ENCODE measurements around the gene HSP90AA1. TPM values are rescaled to one million over a fixed set of nuclear protein-coding genes. Genes with fewer than 3 reads are reported as not detected.

The HSP90AA1 gene
- total and polyA plus RNA-seq, 2 donors = 242 to 287 TPM

GRCh38 chr14:102050625-102051024 is 36.2 kb downstream of the HSP90AA1 start:
- no peak for DNase-seq (ENCODE audit: extremely low spot score)
- Histone ChIP-seq H3K27ac (ENCODE audit: low read depth) (no peak overlapping the region), H3K4me3 (ENCODE audit: low read depth, low read length) (no peak overlapping the region), H3K36me3 (ENCODE audit: insufficient read depth) (peaks cover 5% of the 10 kb centered on the region), H3K4me1 (ENCODE audit: insufficient read depth) (no peaks in the 10 kb centered on the region)
- 39% methylated on average over 11 of the region's 11 CpGs for WGBS

GRCh38 chr14:102050026-102050405 is 36.8 kb downstream of the HSP90AA1 start:
- DNase-seq (ENCODE audit: extremely low spot score) = no peak
- peaks cover 5% of the 10 kb centered on the region for H3K36me3 ChIP-seq (ENCODE audit: insufficient read depth)
- H3K4me1 ChIP-seq (ENCODE audit: insufficient read depth) = no peaks in the 10 kb centered on the region
- WGBS = 87% methylated on average over 12 of the region's 12 CpGs
- H3K27ac ChIP-seq (ENCODE audit: low read depth) = no peak overlapping the region
- no peak overlapping the region for H3K4me3 ChIP-seq (ENCODE audit: low read depth, low read length)

GRCh38 chr14:102049258-102050025 is 37.4 kb downstream of the HSP90AA1 start:
- Histone ChIP-seq H3K4me3 (ENCODE audit: low read depth, low read length) (no peak overlapping the region), H3K27ac (ENCODE audit: low read depth) (no peak overlapping the region), H3K4me1 (ENCODE audit: insufficient read depth) (no peaks in the 10 kb centered on the region), H3K36me3 (ENCODE audit: insufficient read depth) (peaks cover 7% of the 10 kb centered on the region)
- WGBS = 76% methylated on average over 25 of the region's 25 CpGs
- DNase-seq (ENCODE audit: extremely low spot score) = no peak

GRCh38 chr14:102047808-102048540 is 38.9 kb downstream of the HSP90AA1 start:
- no peak for DNase-seq (ENCODE audit: extremely low spot score)
- 92% methylated on average over 33 of the region's 33 CpGs for WGBS
- Histone ChIP-seq H3K27ac (ENCODE audit: low read depth) (no peak overlapping the region), H3K4me3 (ENCODE audit: low read depth, low read length) (no peak overlapping the region), H3K4me1 (ENCODE audit: insufficient read depth) (no peaks in the 10 kb centered on the region), H3K36me3 (ENCODE audit: insufficient read depth) (peaks cover 11% of the 10 kb centered on the region)

GRCh38 chr14:102046337-102047278 is 40.2 kb downstream of the HSP90AA1 start:
- Histone ChIP-seq H3K27ac (ENCODE audit: low read depth) (no peak overlapping the region), H3K4me1 (ENCODE audit: insufficient read depth) (no peaks in the 10 kb centered on the region), H3K4me3 (ENCODE audit: low read depth, low read length) (no peak overlapping the region), H3K36me3 (ENCODE audit: insufficient read depth) (peaks cover 14% of the 10 kb centered on the region)
- DNase-seq (ENCODE audit: extremely low spot score) = peak; percentile 32
- 41% methylated on average over 23 of the region's 23 CpGs for WGBS

GRCh38 chr14:102044566-102044965 is 42.3 kb downstream of the HSP90AA1 start:
- Histone ChIP-seq H3K4me3 (ENCODE audit: low read depth, low read length) (no peak overlapping the region), H3K27ac (ENCODE audit: low read depth) (no peak overlapping the region), H3K4me1 (ENCODE audit: insufficient read depth) (no peaks in the 10 kb centered on the region), H3K36me3 (ENCODE audit: insufficient read depth) (peaks cover 12% of the 10 kb centered on the region)
- no peak for DNase-seq (ENCODE audit: extremely low spot score)
- WGBS = 83% methylated on average over 13 of the region's 13 CpGs

- Histone ChIP-seq H3K4me1 (ENCODE audit: insufficient read depth) (no peaks in the 10 kb centered on the region), H3K4me3 (ENCODE audit: low read depth, low read length) (no peak overlapping the region), H3K27ac (ENCODE audit: low read depth) (no peak overlapping the region), H3K36me3 (ENCODE audit: insufficient read depth) (peaks cover 15% of the 10 kb centered on the region)
- 86% methylated on average over 22 of the region's 22 CpGs for WGBS
- no peak for DNase-seq (ENCODE audit: extremely low spot score)
Observed at GRCh38 chr14:102043251-102044025, 43.4 kb downstream of the HSP90AA1 start.

GRCh38 chr14:102042699-102043098 is 44.1 kb downstream of the HSP90AA1 start:
- Histone ChIP-seq H3K27ac (ENCODE audit: low read depth) (no peak overlapping the region), H3K36me3 (ENCODE audit: insufficient read depth) (peaks cover 13% of the 10 kb centered on the region), H3K4me3 (ENCODE audit: low read depth, low read length) (no peak overlapping the region), H3K4me1 (ENCODE audit: insufficient read depth) (no peaks in the 10 kb centered on the region)
- no peak for DNase-seq (ENCODE audit: extremely low spot score)
- WGBS = 93% methylated on average over 9 of the region's 9 CpGs

GRCh38 chr14:102040153-102040552 is 46.7 kb downstream of the HSP90AA1 start:
- H3K36me3 ChIP-seq (ENCODE audit: insufficient read depth) = peaks cover 15% of the 10 kb centered on the region
- no peak overlapping the region for H3K4me3 ChIP-seq (ENCODE audit: low read depth, low read length)
- DNase-seq (ENCODE audit: extremely low spot score) = no peak
- WGBS = 91% methylated on average over 13 of the region's 13 CpGs
- no peaks in the 10 kb centered on the region for H3K4me1 ChIP-seq (ENCODE audit: insufficient read depth)
- H3K27ac ChIP-seq (ENCODE audit: low read depth) = no peak overlapping the region

GRCh38 chr14:102039157-102039556 is 47.7 kb downstream of the HSP90AA1 start:
- WGBS = 95% methylated on average over 16 of the region's 16 CpGs
- no peak overlapping the region for H3K27ac ChIP-seq (ENCODE audit: low read depth)
- no peak for DNase-seq (ENCODE audit: extremely low spot score)
- peaks cover 13% of the 10 kb centered on the region for H3K36me3 ChIP-seq (ENCODE audit: insufficient read depth)
- no peaks in the 10 kb centered on the region for H3K4me1 ChIP-seq (ENCODE audit: insufficient read depth)
- no peak overlapping the region for H3K4me3 ChIP-seq (ENCODE audit: low read depth, low read length)

- Histone ChIP-seq H3K27ac (ENCODE audit: low read depth) (no peak overlapping the region), H3K4me3 (ENCODE audit: low read depth, low read length) (no peak overlapping the region), H3K4me1 (ENCODE audit: insufficient read depth) (no peaks in the 10 kb centered on the region), H3K36me3 (ENCODE audit: insufficient read depth) (peaks cover 10% of the 10 kb centered on the region)
- 75% methylated on average over 1 of the region's 1 CpG for WGBS
- DNase-seq (ENCODE audit: extremely low spot score) = no peak
Observed at GRCh38 chr14:102037686-102038085, 49.2 kb downstream of the HSP90AA1 start.

GRCh38 chr14:102035914-102036313 is 50.9 kb downstream of the HSP90AA1 start:
- no peak for DNase-seq (ENCODE audit: extremely low spot score)
- no peaks in the 10 kb centered on the region for H3K4me1 ChIP-seq (ENCODE audit: insufficient read depth)
- no peak overlapping the region for H3K4me3 ChIP-seq (ENCODE audit: low read depth, low read length)
- no peak overlapping the region for H3K27ac ChIP-seq (ENCODE audit: low read depth)
- WGBS = 90% methylated on average over 9 of the region's 9 CpGs
- peaks cover 9% of the 10 kb centered on the region for H3K36me3 ChIP-seq (ENCODE audit: insufficient read depth)

GRCh38 chr14:102034301-102034700 is 52.5 kb downstream of the HSP90AA1 start:
- H3K4me1 ChIP-seq (ENCODE audit: insufficient read depth) = no peaks in the 10 kb centered on the region
- H3K4me3 ChIP-seq (ENCODE audit: low read depth, low read length) = no peak overlapping the region
- no peak for DNase-seq (ENCODE audit: extremely low spot score)
- 91% methylated on average over 11 of the region's 11 CpGs for WGBS
- H3K36me3 ChIP-seq (ENCODE audit: insufficient read depth) = peaks cover 14% of the 10 kb centered on the region
- H3K27ac ChIP-seq (ENCODE audit: low read depth) = no peak overlapping the region
